HCT116 (cell line): ENCODE data around the gene EXOSC9. TPM values are rescaled to one million over a fixed set of nuclear protein-coding genes. Genes with fewer than 3 reads are reported as not detected.

Experiments
- ATAC-seq: fragments of 200-7000 bp; cut with Tn5 transposase; 2 replicates; pipeline ENCODE4 v1.9.1; 2020; ENCODE audit warnings: mild to moderate bottlenecking, moderate library complexity
- BruUV-seq: library from RNA; stranded (reverse); fragments of 400-500 nt; replicated peaks from 2 replicates; lab custom pipeline; 2021; lab: Mats Ljungman, UMichigan
- CTCF ChIA-PET: fragments of 300-600 bp; sonication (Branson Sonifier 250); formaldehyde crosslinking; loops from one replicate; lab custom pipeline; 2021; ENCODE audit warnings: antibody characterized with exemption; lab: Charles Lee
- POLR2A ChIA-PET: fragments of 300-600, 350-600 bp; sonication (Branson Sonifier 250); formaldehyde crosslinking; loops from one replicate; lab custom pipeline; 2021; ENCODE audit warnings: antibody characterized with exemption; lab: Charles Lee
- RAD21 ChIA-PET, 2 experiments: fragments of 300-600 bp; sonication (Branson Sonifier 250); formaldehyde crosslinking; loops; one replicate each; lab custom pipeline; 2023; ENCODE audit warnings: low total read pairs in 2 of 2; ENCODE audit not compliant: uncharacterized antibody in 2 of 2, unreplicated experiment in 2 of 2, low non-redundant PET in 1 of 2; lab: Charles Lee
- DNase-seq: peaks from one replicate; pipeline ENCODE4 v3.0.0-alpha.2; 2010; ENCODE audit warnings: low read depth, low spot score
- H2AFZ ChIP-seq: fragments of 200-600 bp; shearing (Covaris generic), sonication (generic); 2 replicates; pipeline ENCODE4 v1.6.1; 2017; ENCODE audit warnings: low read depth, mixed run types, mixed read lengths, antibody characterized with exemption, low read length; ENCODE audit not compliant: poor library complexity, severe bottlenecking
- H3K27ac ChIP-seq: 2 replicates; pipeline ENCODE4 v1.5.1; 2012; ENCODE audit warnings: low read depth, low read length
- H3K27me3 ChIP-seq: fragments of 200-600 bp; sonication (generic); 2 replicates; pipeline ENCODE4 v1.6.1; 2016; ENCODE audit warnings: mixed run types, low read length, mixed read lengths; ENCODE audit not compliant: insufficient read depth
- H3K36me3 ChIP-seq, 2 experiments: fragments of 200-500 bp in 1 of 2; fragments of 200-600 bp in 1 of 2; sonication (Bioruptor generic) in 1 of 2; sonication (generic) in 1 of 2; 2 replicates each; pipeline versions ENCODE4 v1.5.1 to v1.6.1; 2014 to 2016; ENCODE audit warnings: low read length in 2 of 2, inconsistent platforms in 1 of 2, mixed read lengths in 1 of 2, mixed run types in 1 of 2; ENCODE audit not compliant: insufficient read depth in 2 of 2, control insufficient read depth in 1 of 2
- H3K4me1 ChIP-seq, 2 experiments: fragments of 200-600 bp in 1 of 2; sonication (generic) in 1 of 2; 2 replicates each; pipeline versions ENCODE4 v1.5.1 to v1.6.1; 2012 to 2017; ENCODE audit warnings: low read length in 2 of 2, inconsistent platforms in 1 of 2, mild to moderate bottlenecking in 1 of 2, mixed read lengths in 1 of 2, mixed run types in 1 of 2, moderate library complexity in 1 of 2; ENCODE audit not compliant: insufficient read depth in 2 of 2, control insufficient read depth in 1 of 2
- H3K4me2 ChIP-seq: fragments of 200-600 bp; sonication (generic); 2 replicates; pipeline ENCODE4 v1.6.1; 2017; ENCODE audit warnings: mixed run types, low read length, mixed read lengths
- H3K4me3 ChIP-seq, 2 experiments: fragments of 200-600 bp in 1 of 2; sonication (generic) in 1 of 2; replicated peaks in 1 of 2; 2 replicates each; pipeline ENCODE4 v1.5.1; 2011 to 2016; ENCODE audit warnings: low read length in 2 of 2, control low read depth in 1 of 2, low read depth in 1 of 2, mild to moderate bottlenecking in 1 of 2, mixed read lengths in 1 of 2, mixed run types in 1 of 2
- H3K79me2 ChIP-seq: fragments of 200-600 bp; sonication (generic); 2 replicates; pipeline ENCODE4 v1.6.1; 2017; ENCODE audit warnings: mild to moderate bottlenecking, mixed run types, low read length, moderate library complexity, mixed read lengths; ENCODE audit not compliant: insufficient read depth
- H3K9ac ChIP-seq: fragments of 200-600 bp; sonication (generic); 2 replicates; pipeline ENCODE4 v1.6.1; 2016; ENCODE audit warnings: low read length, mixed read lengths
- H3K9me2 ChIP-seq: fragments of 200-600 bp; sonication (generic), shearing (Covaris generic); 2 replicates; pipeline ENCODE4 v1.6.1; 2017; ENCODE audit warnings: mixed run types, mild to moderate bottlenecking, moderate library complexity; ENCODE audit not compliant: insufficient read depth
- H3K9me3 ChIP-seq, 2 experiments: fragments of 200-500 bp in 1 of 2; fragments of 200-600 bp in 1 of 2; sonication (Bioruptor generic) in 1 of 2; sonication (generic) in 1 of 2; 2 replicates each; pipeline ENCODE4 v1.6.1; 2014 to 2017; ENCODE audit warnings: low read length in 2 of 2, mixed read lengths in 2 of 2, inconsistent platforms in 1 of 2, low read depth in 1 of 2, mild to moderate bottlenecking in 1 of 2, mixed run types in 1 of 2, moderate library complexity in 1 of 2; ENCODE audit not compliant: control insufficient read depth in 1 of 2, insufficient read depth in 1 of 2
- H4K20me1 ChIP-seq: fragments of 200-600 bp; sonication (generic), shearing (Covaris generic); 2 replicates; pipeline ENCODE4 v1.6.1; 2017; ENCODE audit warnings: mixed run types, mild to moderate bottlenecking, moderate library complexity; ENCODE audit not compliant: insufficient read depth
- ELF1 ChIP-seq: IDR thresholded peaks from 2 replicates; pipeline ENCODE4 v1.6.1; 2012; ENCODE audit warnings: low read depth, borderline replicate concordance
- FOSL1 ChIP-seq: IDR thresholded peaks from 2 replicates; pipeline ENCODE4 v1.6.1; 2012; ENCODE audit warnings: low read depth
- JUND ChIP-seq: IDR thresholded peaks from 2 replicates; pipeline ENCODE4 v1.6.1; 2012
- POLR2AphosphoS5 ChIP-seq: IDR thresholded peaks from 2 replicates; pipeline ENCODE4 v1.6.1; 2011; ENCODE audit warnings: mild to moderate bottlenecking, low read depth, low read length, moderate library complexity
- SRF ChIP-seq: IDR thresholded peaks from 2 replicates; pipeline ENCODE4 v1.6.1; 2012; ENCODE audit warnings: low read depth
- intact Hi-C: fragments of 100-400 bp; cut with micrococcal nuclease; formaldehyde crosslinking; loops from 2 replicates; pipeline ENCODE4 v1.10.0; 2022
- total RNA-seq: library from RNA; stranded (reverse); gene quantifications from one replicate; pipeline ENCODE4 v1.2.1, GENCODE V29; 2021; ENCODE audit not compliant: unreplicated experiment
- TF ChIP-seq, protein P1 (sequence below): IDR thresholded peaks from 2 replicates; pipeline ENCODE4 v1.6.1; 2011; ENCODE audit warnings: mild to moderate bottlenecking, low read length, moderate library complexity; ENCODE audit not compliant: insufficient replicate concordance; ENCODE audit errors: extremely low read depth
- TF ChIP-seq, protein P2 (sequence below): IDR thresholded peaks from 2 replicates; pipeline ENCODE4 v1.6.1; 2012

The EXOSC9 gene
- total RNA-seq, 1 experiment from 2014 or later, result 58.6 TPM

DNA sequence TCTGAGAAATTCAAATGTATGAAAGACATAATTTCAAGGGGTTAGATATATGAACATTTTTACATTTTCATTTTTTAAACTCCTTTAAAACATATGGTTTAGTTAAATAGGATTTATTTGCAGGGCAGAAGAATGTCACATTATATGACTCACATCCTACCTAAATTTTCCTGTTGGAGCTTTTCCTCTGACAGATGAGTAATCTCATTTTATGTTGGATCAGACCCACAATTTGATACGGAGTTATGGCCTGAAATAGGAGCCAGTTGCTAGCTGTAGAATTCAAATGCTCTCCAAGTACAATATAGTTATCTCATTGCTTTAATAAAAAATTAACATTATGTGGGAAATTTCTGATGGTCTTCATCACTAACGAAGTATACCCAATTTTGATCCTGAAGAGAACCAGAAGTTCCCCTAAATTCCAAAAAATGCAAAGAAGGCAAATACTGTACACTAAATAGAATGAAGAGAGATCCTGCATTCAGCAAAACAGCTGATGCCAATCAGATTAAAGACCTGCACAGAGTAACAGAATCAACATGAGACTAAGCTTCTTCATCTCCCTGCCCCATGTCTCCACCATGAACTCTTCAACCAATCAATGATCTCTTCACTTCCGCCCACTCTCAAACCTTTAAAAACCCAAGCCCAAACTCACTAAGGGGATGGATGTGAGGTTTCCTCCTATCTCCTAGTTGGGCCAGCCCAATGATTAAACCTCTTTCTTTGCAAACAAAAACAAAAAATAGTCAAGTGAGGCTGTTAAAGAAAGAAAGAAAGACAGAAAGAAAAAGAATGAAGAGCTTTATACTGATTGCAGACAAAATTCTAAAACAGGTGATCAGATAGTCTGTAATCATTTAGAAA, 10.9 kb upstream of the EXOSC9 start:
- BruUV-seq, result no TSS peak
- Histone ChIP-seq H3K27ac (no peak overlapping the region), H3K79me2 (no peaks in the 10 kb centered on the region), H3K4me3 (no peak overlapping the region), H3K4me2 (no peak overlapping the region), H3K36me3 (no peaks in the 10 kb centered on the region), H3K4me1 (no peaks in the 10 kb centered on the region), H3K9ac (no peak overlapping the region), H2AFZ (no peak overlapping the region), H3K9me3 (no peaks in the 10 kb centered on the region), H3K27me3 (no peaks in the 10 kb centered on the region), H3K9me2 (no peaks in the 10 kb centered on the region), H4K20me1 (no peaks in the 10 kb centered on the region)
- intact Hi-C loops, result no loop called here
- TF ChIP-seq, protein P1, sequence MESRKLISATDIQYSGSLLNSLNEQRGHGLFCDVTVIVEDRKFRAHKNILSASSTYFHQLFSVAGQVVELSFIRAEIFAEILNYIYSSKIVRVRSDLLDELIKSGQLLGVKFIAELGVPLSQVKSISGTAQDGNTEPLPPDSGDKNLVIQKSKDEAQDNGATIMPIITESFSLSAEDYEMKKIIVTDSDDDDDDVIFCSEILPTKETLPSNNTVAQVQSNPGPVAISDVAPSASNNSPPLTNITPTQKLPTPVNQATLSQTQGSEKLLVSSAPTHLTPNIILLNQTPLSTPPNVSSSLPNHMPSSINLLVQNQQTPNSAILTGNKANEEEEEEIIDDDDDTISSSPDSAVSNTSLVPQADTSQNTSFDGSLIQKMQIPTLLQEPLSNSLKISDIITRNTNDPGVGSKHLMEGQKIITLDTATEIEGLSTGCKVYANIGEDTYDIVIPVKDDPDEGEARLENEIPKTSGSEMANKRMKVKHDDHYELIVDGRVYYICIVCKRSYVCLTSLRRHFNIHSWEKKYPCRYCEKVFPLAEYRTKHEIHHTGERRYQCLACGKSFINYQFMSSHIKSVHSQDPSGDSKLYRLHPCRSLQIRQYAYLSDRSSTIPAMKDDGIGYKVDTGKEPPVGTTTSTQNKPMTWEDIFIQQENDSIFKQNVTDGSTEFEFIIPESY, result no peak
- TF ChIP-seq POLR2AphosphoS5 (no peak), JUND (no peak), ELF1 (no peak), FOSL1 (no peak), SRF (no peak)
- TF ChIP-seq, protein P2, sequence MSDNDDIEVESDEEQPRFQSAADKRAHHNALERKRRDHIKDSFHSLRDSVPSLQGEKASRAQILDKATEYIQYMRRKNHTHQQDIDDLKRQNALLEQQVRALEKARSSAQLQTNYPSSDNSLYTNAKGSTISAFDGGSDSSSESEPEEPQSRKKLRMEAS, result no peak
- RAD21 ChIA-PET, result no interaction called here
- no peak for ATAC-seq
- POLR2A ChIA-PET, result no interaction called here
- no peak for DNase-seq
- CTCF ChIA-PET, result no interaction called here
